SHP77 treated with DMSO at 0.1 percent for 48 hours (cell line): ENCODE results near the gene BCAT1.
"Not testable (repeated sequence)": the region's sequence is repeated elsewhere in the genome, so short reads cannot be mapped to it uniquely, and the experiment has no call there.

Experiments used
- DNase-seq: peaks from one replicate; lab custom pipeline; 2025; lab: John Stamatoyannopoulos, UW

The BCAT1 gene

DNA sequence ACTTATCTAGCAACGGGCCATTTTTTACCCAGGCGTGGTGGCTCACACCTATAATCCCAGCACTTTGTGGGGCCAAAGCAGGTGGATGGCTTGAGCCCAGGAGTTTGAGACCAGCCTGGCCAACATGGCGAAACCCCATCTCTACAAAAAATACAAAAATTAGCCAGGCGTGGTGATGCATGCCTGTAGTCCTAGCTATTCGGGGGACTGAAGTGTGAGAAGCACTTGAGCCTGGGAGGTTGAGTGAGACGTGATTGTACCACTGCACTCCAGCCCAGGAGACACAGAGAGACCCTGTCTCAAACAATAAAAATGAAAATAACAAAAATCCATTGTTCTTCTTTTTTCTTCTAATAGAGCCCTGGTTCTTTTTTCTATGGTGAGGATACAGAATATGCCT lies 7.5 kb upstream of the BCAT1 start:
- not testable (repeated sequence) for DNase-seq

GRCh38 chr12:24955853-24956252 lies 7.0 kb upstream of the BCAT1 start:
- no peak for DNase-seq

DNA sequence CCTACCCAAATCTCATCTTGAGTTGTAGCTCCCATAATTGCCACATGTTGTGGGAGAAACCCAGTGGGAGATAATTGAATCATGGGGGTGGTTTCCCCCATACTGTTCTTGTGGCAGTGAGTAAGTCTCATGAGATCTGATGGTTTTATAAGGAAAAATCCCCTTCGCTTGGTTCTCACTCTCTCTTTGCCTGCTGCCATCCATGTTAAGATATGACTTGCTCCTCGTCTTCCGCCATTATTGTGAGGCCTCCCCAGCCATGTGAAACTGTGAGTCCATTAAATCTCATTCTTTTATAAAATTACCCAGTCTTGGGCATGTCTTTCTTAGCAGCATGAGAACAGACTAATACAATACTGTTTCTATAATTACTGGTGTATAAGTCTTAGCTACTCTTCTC lies 6.5 kb upstream of the BCAT1 start:
- DNase-seq: no peak

GRCh38 chr12:24954261-24954660 lies 5.4 kb upstream of the BCAT1 start:
- no peak for DNase-seq

GRCh38 chr12:24952389-24952788 lies 3.5 kb upstream of the BCAT1 start:
- no peak for DNase-seq

- no peak for DNase-seq
These were observed 1.4 kb upstream of the BCAT1 start for GRCh38 chr12:24950231-24950834.

DNA sequence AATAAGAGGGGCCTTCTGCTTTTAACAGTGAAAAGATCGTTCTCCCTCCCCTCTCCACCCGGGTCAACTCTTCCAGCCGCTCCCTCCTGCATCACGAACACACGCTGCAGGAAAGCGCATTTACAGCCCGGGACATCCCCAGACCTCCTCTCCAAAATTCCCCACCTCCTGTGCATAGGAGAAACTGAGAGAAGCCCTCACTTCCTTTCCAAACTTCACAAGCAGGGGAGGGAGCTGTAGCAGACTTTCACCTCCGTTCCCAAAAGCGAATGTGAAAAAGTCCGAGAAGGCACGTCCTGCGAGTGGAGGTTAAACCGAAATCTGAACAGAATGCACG lies 513 bp downstream of the BCAT1 start:
- DNase-seq: no peak

DNA sequence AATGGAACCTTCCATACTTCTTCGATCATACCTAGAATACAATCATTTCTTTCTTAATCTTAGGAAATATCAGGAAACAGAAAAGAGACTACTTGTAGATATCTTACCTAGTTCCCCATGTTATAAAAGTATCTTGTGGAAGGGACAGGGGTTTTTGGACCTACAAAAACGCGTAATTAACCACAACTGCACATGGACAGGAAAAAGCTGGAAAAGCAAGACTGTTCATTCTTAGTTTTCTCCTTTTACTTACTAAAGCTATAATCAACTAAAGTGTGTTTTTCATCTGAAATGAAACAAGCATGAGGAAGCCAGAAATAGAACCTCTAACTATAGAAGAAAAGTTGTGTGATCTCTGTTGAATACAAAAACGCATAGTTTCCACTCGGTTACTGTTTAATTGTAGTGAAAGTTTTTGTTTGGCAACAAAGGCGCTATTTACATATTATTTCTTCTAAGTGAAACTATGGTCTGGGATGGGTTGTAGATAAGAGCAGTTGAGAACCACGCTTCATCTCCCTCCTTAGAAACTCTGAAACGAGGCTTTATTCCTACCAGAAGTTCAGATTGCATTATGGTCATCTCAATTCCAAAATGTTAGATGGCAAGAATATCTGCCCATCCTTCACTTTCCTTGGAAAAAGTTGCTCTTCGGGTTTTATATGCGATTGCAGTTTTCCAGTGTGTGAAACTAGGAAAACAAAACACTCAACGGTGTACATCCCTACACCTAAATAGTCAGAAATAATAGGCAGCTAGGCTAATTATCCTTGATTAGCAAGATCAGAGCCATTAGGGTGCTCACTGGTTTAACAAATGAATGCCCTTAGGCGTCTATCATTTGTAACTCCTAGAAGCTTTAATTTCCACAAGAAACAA lies 1.1 kb downstream of the BCAT1 start:
- no peak for DNase-seq

DNA sequence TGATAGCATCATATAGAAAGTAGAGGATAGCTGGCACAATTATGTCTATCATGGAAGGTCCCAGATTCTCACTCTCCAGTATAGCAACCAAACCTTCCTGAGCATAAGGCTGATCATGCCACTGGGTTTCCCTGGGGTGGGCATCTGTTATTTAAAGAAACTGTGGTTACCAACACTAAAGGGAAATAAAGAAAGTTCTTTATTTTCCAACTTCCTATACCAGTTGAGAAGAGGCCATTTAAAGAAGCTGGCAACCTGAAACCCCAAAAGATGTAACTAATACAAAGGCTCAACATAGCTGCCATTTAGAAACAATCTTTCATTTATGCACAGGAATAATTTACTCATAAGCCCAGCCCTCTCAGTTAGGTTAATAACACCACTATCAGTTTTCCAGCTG lies 3.1 kb downstream of the BCAT1 start:
- DNase-seq: no peak

DNA sequence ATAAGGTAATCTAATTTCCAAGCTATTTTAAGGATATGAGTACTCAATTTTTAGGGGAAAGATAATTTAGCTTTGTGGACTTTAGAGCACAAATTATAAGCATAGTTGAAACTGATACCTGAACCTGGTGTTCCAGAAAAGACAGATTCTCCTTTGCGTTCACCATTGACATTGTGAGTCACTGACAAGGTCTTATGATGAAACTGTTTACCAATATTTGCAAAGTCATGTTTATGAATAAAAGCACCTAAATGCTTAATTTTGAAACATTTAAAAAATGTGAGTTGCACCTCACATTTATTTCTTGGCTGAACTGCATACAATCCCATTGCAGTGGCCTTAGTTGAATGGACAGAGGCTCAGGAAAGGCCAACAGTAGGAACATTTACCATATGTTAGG lies 3.9 kb downstream of the BCAT1 start:
- DNase-seq: no peak

DNA sequence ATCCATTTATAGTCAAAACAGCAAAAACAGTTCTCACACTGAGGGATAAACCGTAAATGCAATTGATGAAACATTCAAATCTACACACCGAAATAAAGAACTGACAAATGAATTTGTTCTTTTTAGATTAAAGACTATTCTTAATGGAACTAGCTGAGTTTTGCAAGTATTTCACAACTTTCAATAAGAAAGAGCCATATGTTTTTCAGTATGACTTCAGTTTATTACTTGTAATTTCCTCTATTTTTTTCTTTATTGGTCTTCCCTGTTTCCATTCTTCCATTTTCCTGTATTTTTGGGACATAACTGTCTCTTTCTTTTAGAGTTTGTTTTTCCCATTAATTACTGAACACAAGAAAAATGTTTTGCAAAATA lies 4.3 kb downstream of the BCAT1 start:
- DNase-seq: no peak

DNA sequence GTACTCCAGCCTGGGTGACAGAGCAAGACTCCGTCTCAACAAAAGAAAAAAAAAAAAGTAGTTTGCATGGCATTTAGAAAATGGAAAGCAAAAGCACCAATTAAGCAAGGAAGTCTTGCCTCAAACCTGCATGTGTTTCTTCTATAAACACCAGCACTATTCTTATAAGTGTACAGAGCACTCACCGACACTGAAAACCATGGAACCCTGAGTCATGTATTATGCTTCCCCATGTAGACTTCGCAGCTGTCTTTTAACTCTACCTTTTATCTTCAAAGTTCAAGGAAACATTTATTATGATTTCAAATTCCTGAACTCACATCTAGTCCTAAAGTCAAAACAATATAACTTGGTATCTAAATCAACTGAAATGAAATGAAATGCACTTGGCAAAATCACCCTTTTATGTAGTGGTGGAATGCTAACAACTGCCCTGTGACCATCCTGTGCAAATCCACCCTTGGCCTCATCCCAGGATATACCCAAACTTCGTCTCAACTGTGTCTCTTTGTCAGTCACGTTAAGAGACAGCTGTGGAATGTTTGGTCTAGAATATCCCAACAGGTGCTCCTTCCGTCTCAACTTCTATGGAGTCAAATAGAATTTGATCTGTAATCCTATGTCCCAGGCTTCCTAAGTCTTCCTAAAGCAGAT lies 4.8 kb downstream of the BCAT1 start:
- DNase-seq: no peak

GRCh38 chr12:24940157-24940556 lies 8.7 kb downstream of the BCAT1 start:
- DNase-seq: no peak

DNA sequence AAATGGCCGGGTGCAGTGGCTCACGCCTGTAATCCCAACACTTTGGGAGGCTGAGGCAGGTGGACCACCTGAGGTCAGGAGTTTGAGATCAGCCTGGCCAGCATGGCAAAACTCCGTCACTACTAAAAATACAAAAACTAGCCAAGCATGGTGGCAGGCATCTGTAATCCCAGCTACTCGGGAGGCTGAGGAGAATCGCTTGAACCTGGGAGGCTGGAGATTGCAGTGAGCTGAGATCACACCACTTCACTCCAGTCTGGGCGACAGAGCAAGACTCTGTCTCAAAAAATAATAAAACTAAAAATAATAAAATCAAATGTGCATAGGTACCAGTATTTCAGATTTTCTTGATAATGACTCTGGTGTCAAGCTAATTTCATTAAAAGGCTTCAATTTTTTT lies 9.3 kb downstream of the BCAT1 start:
- not testable (repeated sequence) for DNase-seq

GRCh38 chr12:24938341-24938740 lies 10.6 kb downstream of the BCAT1 start:
- no peak for DNase-seq

- DNase-seq: no peak
These were observed 11.2 kb downstream of the BCAT1 start for GRCh38 chr12:24937553-24938244.

DNA sequence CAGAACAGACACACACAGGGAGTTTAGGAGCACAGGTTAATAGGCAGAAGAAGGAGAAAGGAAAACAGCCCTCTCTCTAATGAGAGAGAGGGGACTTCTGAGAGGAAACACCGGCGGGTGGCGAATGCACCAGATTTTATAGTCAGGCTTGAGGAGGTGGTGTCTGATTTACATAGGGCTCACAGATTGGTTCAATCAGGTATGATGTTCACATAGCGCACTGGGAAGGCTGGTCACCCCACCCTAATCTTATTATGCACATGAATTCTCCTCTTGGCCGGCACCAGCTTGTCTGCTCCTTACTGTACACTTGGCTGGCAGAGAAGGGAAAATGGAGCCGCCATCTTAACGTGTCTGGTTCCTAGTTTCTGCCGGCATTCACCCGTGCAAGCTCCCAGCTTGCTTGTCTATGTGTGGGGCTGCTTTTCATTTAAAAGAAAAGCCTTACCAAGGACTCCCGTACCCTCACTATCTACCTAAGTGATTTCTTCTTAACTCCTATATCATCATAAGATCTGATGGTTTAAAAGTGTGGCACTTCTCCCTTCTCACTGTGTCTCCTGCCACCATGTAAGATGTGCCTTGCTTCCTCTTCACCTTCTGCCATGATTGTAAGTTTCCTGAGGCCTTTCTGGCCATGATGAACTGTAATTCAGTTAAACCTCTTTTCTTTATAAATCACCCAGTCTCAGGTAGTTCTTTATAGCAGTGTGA lies 15.1 kb downstream of the BCAT1 start:
- no peak for DNase-seq

DNA sequence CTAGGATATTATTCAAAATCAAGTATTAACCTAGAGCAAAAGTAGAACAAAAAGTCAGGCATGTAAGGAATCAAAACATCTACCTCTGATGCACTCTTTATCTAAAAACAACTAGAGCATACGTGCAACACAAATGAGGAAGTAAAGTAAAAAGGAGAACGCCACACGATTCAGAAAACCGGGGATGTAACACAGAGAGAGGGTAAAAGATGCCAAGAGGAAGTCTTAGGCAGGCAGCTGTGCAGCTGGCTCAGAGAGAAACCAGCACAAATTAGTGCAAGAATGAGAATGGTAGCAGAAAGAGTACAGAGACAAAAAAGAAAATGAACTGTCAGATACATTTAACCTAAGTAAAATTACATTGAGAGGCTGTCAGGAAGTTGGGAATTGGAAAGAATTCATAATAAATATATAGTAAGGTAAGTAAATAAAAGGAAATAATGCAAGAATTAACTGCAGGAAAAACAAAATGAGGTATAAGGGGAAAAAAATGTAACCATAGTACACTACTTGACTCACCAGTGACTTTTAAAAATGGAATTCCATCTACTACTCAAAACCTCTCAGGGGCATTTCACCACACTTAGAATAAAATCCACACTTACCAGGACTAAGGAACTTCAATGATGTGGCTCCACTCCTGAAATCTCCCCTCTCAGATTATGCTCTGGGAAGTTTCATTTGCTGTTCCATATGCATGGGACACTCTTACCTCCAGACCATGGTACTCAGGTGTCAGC lies 17.1 kb downstream of the BCAT1 start:
- no peak for DNase-seq

- DNase-seq: no peak
These were observed 18.9 kb downstream of the BCAT1 start for GRCh38 chr12:24929953-24930352.

GRCh38 chr12:24928533-24929306 lies 20.2 kb downstream of the BCAT1 start:
- not testable (repeated sequence) for DNase-seq

GRCh38 chr12:24928131-24928530 lies 20.8 kb downstream of the BCAT1 start:
- DNase-seq: no peak
